Peyer's patch (tissue), 4 donors: ENCODE data around the gene TEKTIP1.

ENCODE experiments used
- POLR2A ChIP-seq, 2 donors: fragments of 450-650 bp; IDR thresholded peaks; one replicate each; pipeline ENCODE4 v1.5.1; 2017; ENCODE audit warnings: antibody characterized with exemption in 2 of 2, mild to moderate bottlenecking in 2 of 2, moderate library complexity in 2 of 2
- TF ChIP-seq, protein P1 (sequence below), 6 experiments: fragments of 450-650 bp in 4 of 6; fragments of 200-600 bp in 2 of 6; sonication (generic) in 1 of 6; IDR thresholded peaks; one replicate each; pipeline ENCODE4 v1.5.1; 2017 to 2019; ENCODE audit warnings: antibody characterized with exemption in 6 of 6, mild to moderate bottlenecking in 3 of 6, moderate library complexity in 1 of 6

DNA sequence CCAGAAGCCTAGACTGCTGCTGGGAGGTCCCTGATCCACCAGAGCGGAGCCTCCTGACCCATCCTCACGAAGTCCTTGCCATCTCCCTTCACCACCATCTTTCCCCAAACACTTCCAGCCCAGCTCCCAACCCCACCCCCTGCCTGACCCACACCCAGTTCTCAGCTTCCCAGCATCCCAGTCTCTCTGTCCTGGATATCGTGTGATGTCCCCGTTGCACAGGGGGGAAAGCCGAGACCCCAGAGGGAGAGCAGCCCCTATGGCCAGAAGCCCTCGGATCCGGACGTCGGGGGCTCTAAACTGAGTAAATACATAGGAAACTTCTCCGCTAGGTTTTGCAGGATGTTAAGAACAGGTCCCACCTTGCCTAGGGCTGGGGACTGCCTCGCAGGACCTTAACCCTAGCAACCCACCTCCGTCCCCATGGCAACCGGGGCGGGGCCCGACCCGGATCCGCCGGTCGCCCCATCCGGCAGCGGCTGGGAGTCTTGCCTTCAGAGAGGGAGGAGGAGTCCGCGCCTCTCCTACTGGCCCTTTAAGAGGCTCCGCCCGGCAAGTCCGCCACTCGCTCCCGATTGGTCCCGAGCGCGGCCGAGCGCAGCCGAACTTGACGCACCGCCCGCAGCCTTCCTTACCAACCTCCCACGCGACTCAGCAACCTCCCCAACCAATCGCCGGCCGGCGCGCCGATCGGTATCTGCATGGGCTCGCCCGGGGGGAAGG, 33.3 kb downstream of the TEKTIP1 start:
- TF ChIP-seq, protein P1, sequence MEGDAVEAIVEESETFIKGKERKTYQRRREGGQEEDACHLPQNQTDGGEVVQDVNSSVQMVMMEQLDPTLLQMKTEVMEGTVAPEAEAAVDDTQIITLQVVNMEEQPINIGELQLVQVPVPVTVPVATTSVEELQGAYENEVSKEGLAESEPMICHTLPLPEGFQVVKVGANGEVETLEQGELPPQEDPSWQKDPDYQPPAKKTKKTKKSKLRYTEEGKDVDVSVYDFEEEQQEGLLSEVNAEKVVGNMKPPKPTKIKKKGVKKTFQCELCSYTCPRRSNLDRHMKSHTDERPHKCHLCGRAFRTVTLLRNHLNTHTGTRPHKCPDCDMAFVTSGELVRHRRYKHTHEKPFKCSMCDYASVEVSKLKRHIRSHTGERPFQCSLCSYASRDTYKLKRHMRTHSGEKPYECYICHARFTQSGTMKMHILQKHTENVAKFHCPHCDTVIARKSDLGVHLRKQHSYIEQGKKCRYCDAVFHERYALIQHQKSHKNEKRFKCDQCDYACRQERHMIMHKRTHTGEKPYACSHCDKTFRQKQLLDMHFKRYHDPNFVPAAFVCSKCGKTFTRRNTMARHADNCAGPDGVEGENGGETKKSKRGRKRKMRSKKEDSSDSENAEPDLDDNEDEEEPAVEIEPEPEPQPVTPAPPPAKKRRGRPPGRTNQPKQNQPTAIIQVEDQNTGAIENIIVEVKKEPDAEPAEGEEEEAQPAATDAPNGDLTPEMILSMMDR (IDR thresholded peaks at IDR 0.05), result peak in 1 of 6 experiments; percentile 3
- TF ChIP-seq POLR2A (IDR thresholded peaks at IDR 0.05), result no peak
